NCI-H1417 (cell line): ENCODE data around the gene TBC1D10B.

Source experiments
- DNase-seq, 3 experiments: peaks; one replicate each; lab custom pipeline; 2025; lab: John Stamatoyannopoulos, UW

The TBC1D10B gene, protein sequence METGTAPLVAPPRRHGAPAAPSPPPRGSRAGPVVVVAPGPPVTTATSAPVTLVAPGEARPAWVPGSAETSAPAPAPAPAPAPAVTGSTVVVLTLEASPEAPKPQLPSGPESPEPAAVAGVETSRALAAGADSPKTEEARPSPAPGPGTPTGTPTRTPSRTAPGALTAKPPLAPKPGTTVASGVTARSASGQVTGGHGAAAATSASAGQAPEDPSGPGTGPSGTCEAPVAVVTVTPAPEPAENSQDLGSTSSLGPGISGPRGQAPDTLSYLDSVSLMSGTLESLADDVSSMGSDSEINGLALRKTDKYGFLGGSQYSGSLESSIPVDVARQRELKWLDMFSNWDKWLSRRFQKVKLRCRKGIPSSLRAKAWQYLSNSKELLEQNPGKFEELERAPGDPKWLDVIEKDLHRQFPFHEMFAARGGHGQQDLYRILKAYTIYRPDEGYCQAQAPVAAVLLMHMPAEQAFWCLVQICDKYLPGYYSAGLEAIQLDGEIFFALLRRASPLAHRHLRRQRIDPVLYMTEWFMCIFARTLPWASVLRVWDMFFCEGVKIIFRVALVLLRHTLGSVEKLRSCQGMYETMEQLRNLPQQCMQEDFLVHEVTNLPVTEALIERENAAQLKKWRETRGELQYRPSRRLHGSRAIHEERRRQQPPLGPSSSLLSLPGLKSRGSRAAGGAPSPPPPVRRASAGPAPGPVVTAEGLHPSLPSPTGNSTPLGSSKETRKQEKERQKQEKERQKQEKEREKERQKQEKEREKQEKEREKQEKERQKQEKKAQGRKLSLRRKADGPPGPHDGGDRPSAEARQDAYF

DNA sequence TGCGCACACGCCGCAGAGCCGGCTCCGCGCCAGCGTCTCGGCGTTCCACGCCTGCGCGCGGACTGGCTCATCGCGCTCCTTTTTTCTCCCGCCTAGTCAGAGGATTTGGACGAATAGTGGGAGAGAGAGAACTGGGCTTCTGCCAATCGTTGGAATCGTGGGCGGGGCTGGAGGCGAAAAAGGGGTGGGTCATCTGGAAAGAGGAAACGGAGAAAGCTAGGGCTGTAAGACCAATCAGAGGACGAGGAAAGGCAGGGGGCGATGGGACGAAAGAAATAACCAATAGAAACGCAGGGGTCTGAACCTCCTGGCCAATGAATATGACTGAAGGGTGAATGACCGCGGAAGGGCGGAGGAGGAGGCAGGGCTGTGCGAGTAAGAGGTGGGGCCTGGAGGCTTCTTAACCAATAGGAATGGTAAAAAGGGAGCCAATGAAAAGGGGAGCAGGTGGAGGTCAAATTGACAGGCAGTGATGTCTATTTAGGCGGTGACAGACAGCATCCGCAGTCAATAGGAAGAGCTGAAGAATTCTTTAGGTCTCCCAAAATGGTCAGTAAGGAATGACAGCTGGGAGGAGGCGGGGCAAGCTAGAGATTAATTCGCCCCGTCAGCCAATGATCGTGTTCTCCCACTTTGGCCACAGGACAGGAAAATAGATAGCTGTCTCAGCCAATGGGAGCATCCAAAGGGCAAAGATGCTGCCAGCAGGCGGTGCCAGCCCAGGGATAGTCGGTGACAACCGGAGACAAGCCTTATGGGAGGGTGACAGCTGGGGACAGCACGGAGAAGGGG is at the start of gene TBC1D10B:
Gene TBC1D10B, minus strand, starts transcription at position 39 of the 792 bp plus-strand sequence. CDS start 311 bp downstream, outside the sequence.
- DNase-seq: peak; percentile 99 to 100 (median 100)

DNA sequence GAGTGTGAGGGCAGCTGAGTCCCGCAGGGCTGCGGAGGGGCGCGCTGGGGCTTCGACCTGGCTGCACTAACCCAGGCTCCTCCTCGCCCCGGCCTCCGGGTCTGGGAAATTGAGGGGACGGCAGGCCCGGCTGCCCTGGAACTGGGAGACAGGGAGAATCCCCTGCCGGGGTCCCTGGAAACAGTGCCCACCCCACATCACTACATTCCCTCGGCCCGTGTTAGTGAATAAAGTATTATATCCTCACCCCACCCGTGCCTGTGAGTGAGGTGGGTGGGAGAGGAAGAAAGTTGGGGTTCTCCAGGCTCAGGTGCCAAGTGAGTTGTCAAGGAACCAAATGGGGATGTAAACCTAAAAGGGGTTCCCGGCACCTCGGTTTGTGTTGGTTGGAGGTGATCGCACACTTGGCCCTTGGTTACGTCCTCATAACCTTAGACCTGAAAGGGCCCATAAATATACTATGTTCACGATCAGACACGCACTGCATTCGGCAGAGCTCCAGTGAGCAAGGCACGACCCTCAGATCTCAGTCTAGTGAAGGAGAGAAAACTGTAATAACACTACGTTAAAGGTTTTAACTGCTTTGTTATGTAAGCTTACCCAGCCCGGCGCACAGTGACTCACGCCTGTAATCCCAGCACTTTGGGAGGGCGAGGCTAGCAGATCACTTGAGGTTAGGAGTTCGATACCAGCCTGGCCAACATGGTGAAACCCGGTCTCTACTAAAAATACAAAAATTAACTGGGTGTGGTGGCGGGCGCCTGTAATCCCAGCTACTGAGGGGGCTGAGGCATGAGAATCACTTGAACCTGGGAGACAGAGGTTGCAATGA is 48.3 kb upstream of the TBC1D10B start:
- no peak for DNase-seq

DNA sequence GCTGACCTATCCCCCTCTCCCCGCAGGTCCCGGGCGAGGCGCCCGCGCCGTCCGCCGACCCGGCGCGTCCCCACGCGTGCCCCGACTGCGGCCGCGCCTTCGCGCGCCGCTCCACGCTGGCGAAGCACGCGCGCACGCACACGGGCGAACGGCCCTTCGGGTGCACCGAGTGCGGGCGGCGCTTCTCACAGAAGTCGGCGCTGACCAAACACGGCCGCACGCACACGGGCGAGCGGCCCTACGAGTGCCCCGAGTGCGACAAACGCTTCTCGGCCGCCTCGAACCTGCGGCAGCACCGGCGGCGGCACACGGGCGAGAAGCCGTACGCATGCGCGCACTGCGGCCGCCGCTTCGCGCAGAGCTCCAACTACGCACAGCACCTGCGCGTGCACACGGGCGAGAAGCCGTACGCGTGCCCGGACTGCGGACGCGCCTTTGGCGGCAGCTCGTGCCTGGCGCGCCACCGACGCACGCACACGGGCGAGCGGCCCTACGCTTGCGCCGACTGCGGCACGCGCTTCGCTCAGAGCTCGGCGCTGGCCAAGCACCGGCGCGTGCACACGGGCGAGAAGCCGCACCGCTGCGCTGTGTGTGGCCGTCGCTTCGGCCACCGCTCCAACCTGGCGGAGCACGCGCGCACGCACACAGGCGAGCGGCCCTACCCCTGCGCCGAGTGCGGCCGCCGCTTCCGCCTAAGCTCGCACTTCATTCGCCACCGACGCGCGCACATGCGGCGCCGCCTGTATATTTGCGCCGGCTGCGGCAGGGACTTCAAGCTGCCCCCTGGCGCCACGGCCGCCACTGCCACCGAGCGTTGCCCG is 47.4 kb upstream of the TBC1D10B start:
- DNase-seq: peak; percentile 92 to 96 (median 96)

DNA sequence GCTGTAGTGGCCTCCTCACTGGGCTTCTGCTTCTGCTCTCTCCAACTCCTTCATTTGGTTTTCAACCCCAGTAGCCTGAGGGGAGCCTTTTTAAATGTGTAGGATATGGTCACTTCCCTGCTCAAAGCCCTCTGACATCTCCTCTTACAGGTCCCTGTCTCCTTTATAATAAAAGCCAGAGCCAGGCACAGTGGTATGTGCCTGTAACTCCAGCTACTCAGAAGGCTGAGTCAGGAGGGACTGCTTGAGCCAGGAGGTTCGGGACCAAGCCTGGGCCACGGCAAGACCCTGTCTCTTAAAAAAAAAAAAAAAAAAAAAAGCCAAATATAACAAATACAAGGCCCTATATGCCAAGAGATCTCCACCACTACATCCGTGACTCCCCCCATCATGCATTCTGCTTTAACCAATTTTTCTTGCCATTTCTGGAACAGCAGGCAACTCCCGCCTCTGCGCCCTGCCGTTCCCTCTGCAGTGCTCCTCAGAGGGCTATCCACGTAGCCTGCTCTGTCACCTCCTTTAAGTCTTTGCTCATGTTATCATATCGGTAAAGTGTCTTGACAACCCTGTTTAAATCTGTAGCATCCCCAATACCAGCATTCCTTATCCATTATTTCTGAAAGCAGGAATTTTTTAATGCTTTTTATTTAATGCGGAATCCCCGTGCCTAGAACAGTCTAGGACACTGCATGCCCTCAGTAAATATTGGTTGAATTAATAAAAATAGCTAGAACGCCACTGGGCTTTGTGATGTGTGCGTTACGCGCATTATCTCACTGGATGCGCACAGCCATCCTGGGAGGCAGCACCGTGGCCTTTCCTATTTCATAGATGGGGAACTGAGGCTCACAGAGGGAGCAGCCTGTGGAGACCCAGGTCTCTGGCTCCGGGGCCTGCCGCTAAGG is 46.6 kb upstream of the TBC1D10B start:
- DNase-seq: peak in 1 of 3 experiments; percentile 72

DNA sequence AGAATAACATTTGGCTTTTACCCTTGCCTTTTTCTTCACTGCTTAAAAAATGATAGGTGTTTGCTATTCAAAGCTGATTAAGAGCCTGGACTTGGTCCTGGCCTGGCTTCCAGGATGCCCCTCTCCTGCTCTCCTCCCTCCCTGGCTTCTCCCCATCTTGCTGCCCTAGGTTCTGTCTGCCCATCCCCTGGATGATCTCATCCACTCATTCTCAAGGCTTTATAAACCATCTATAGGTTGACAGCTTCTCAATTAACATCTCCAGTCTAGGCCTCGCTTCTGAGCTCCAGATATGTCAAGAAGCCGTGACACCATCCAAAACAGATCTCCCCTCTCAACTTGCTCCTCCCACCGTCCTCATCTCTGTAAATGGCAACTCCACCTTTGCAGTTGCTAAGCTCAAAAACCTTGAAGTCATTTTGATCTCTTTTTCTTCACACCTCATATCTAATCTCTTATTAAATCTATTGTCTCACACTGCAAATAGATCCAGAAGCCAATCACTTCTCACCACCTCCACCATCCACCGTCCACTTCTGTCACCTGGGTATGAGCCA is 45.8 kb upstream of the TBC1D10B start:
- no peak for DNase-seq

DNA sequence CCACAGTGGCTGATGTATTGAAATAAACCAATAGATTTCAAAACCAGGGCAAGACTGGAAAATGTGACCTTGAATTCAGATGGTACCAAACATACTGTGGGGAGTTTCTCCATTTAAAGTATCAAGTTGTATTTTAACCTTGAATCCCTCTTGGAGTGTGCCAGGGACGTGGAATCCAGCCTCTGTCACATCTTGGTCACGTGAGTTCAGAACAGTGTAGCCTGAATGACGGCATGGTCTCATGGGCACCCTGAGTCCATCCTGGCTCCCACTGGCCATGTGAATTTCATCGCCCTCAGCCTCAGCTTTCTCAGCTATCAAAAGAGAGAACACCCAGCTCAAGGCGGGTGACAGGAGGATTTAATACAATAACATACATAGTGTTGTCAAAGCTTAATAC is 43.9 kb upstream of the TBC1D10B start:
- DNase-seq: no peak

DNA sequence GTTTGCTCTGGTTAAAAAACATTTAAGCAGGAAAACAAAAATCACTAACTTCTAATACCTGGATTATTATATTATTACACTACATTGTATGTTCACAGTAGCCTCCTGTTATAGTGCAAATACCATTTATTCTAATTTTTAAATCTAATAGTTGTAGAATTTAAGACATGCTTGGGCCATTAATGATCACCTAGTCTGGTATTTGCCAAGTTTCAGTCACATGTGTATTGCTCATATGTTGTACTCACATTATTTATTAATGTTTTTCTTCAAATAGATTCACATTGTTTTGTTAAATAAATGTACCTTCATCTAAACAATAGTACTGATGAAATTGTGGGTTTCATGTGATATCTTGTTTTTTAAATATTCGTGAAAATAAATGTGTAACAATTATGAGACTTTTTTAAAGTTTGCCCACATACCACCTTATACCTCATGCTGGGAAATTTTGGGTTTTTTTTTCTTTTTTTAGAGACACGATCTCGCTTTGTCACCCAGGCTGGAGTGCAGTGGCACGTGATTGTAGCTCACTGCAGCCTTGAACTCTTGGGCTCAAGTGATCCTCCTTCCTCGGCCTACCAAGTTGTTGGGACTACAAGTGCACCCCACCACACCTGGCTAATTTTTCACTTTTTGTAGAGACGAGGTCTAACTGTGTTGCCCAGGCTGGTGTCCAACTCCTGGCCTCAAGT is 43.0 kb upstream of the TBC1D10B start:
- DNase-seq: no peak

DNA sequence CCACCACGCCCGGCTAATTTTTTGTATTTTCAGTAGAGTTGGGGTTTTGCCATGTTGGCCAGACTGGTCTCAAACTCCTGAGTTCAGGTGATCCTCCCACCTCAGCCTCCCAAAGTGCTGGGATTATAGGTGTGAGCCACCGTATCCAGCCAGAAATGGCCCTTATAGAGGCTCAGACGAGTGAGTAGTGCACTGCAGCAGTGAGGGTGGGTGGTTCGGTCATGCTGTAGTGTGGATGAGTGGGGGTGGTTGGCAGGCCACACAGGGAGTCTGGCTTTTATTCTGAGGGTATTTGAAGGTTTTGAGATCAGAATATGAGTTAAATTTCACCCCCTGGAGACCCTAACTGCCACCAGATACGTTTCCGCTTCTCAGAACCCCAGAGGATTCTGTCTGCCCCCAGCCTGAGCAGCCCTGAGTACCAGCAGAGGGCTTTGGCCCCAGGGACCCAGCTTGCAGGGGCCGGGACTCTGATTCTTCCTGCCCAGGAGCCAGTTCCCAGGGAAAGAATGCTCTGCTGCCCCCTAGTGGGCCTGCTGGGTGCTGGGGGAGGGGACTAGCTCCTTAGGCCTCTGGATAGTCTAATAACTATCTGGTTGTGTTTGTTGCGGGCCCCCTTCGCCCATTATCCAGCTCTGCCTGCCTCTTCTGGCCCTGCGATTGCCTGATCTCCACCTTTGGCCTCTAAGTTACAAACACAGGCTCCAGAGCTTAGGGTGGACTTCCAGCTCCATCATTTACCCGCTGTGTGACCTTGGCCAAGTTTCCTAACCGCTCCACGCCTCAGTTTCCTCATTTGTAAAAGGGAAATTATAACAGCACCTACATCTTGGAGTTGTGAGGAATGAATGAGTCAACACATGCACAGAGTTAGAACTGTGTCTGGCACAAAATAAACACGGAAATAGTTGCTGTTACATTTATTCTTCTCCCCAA is 39.1 kb upstream of the TBC1D10B start:
- peak; percentile 73 to 88 (median 77) for DNase-seq

DNA sequence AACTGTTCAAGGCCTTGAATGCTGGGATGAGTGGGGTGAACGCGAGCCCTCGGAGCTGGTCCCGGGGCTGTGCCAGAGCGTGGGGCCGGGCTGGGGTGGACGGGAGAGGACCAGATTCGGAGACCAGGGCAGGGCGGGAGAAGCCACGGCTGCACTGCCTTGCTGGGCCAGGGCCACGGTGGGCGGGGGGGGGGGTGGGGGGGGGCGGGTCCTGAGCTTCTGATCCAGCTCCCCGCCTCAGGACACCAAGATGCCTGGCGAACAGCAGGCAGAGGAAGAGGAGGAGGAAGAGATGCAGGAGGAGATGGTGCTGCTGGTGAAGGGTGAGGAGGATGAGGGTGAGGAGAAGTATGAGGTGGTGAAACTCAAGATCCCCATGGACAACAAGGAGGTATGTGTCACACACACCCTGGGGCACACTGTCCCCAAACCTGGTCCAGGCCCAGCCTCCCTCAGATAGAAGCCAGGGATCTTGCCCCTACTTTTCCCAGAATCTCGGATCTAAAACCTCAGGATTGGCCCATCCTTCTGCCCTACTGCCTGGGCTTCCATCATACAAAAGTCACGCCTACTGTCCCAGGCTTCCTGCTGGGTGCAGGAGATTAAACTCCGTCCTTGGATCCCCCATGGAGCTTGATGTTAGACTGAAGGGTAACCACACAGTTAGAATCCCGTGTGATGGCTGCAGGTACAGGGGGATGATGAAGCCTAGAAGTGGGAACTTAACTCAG is 37.7 kb upstream of the TBC1D10B start:
- peak in 2 of 3 experiments; percentile 20 for DNase-seq

DNA sequence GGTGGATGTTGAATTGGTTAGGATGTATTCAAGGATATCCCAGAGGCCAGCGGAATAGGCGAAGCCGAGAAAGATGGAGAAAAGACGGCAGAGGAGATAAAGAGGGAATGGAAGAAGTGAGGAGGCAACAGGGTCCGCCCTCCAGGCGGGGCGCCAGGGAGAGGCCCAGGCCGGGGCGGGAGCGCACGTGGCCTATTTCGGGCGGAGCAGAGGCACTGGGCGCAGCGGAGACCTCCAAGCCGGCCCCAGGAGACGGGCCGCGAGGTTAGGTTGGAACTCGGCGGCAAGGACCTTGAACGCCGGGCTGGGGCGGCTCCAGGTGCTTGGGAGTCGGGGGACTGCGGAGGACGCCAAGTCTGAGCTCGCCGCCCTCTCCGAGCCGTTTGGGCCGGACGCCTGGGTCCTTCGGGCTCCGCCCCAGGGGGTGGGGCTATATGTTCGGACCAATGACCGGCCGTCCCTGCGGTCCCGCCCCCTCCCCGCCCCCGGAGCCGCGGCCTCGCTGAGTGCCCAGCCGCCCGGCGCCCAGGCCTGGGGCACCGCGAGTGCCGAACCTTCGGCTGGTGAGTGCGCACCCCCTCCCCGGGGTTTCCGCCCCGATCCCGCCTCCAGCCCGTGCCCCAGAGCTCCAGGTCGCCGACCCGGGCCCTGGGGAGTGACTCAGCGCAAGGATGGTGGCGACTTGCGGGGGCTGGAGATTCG is 37.0 kb upstream of the TBC1D10B start, which contains the start of gene ZNF771:
Gene ZNF771, plus strand, starts transcription at position 505 of the 702 bp plus-strand sequence. CDS start 448 bp downstream, outside the sequence.
- DNase-seq: peak; percentile 72 to 92 (median 90)

DNA sequence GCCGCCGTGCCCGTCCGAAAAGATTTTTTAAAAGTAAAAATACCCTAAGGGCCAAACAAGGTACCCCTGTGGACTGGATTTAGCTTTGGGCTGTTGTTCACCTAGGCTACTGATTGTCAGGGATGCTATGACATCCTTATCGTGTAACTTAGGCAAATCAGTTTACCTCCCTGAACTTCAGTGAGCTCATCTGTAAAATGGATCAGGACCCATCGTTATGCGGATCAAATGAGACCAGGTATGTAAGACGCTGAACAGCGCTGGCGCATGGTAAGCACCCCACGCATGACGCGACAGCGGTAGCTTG is 36.5 kb upstream of the TBC1D10B start:
- DNase-seq: no peak

DNA sequence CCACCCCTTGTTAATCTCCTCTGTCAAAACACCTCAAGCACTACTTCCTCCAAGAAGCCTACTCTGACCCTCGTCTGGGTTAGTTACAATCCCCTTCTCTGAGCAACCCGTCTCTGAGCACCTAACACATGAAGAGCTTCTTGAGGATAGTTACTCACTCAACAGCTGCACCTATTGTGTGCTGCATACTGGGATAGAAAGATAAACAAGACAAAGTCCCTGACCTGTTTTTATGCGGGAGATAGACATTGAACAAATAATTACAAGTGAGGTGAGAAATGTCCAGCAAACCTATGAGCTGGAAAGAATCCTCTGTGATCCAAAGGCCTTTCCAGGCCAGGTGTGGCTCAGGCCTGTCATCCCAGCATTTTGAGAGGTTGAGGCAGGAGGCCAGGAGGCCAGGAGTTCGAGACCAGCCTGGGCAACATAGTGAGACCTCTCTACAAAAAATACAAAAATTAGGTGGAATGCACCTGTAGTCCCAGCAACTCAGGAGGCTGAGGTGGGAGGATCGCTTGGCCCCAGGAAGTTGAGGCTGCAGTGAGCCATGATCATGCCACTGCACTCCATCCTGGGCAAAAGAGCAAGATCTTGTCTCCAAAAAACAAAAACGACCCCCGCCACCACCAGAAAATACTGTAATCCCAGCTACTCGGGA is 31.6 kb upstream of the TBC1D10B start:
- peak in 1 of 3 experiments; percentile 8 for DNase-seq

DNA sequence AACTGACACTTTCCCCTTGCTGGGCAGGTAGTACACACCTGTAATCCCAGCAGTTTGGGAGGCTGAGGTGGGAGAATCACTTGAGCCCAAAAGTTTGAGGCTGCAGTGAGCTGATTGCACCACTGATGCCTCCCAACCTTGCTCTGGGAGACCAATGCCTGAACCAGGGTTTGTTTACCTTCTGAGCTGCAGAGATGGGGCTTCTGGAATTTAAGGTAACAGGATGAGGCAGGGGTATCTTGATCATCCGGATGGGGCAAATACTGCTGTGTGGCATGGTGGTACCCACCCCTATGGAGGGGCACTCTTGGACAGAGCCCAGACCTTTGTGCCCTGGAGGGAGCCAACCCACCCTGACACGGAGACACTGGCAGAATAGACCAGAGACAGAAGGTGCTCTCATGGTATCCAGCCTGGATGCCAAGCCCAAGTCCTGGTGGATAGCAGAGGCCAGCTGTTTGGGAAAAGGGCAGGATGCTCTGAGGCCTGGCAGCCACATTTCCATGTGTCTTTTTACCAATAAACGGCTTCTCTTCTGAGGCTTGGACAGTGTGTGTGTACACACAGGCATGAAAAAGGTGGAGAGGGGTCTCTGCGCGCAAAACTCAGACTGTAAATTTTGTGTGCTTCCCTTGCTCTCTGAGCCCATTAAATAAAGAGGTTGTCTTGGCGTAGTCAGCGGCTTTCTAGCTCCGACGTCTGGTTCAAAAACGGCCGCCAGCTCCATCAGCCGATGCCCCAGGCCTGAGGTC is 29.3 kb upstream of the TBC1D10B start:
- DNase-seq: no peak

DNA sequence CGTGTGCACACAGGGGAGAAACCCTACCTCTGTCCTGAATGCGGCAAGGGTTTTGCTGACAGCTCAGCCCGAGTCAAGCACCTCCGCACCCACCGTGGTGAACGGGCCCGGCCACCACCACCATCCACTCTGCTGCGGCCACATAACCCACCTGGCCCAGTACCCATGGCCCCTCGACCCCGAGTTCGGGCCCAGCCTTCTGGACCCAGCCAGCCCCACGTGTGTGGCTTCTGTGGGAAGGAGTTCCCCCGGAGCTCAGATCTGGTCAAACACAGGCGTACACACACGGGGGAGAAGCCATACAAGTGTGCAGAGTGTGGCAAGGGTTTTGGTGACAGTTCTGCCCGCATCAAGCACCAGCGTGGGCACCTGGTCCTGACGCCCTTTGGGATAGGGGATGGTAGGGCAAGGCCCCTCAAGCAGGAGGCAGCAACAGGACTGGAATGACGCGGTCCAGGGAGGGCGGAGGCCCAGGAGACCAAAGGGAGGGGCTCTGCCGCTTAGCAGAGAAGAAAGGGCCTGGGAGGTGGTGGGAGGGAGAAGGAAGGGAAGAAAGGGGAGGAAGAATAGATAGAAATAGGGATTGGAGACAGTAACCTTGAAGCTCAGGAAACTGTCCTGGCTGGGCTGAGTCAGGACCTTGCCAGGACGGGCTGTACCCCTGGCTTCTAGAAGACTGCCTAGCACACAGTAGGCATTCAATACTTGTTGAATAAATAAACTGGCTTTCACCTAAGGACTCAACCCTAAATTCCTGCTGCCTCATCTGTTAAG is 28.6 kb upstream of the TBC1D10B start:
- DNase-seq: no peak
